DMS114 treated with DMSO at 0.1 percent for 48 hours (cell line): ENCODE data around the gene C16orf89.
A peak's percentile ranks its signal among the peaks of the same experiment; 100 is the strongest.
"Not testable (repeated sequence)": the region's sequence is repeated elsewhere in the genome, so short reads cannot be mapped to it uniquely, and the experiment has no call there.

Experiments
- DNase-seq: peaks from one replicate; lab custom pipeline; 2025; ENCODE audit not compliant: unreplicated experiment; lab: John Stamatoyannopoulos, UW

Gene C16orf89

GRCh38 chr16:5065813-5066212 lies at the start of gene C16orf89:
Gene C16orf89 (minus strand): TSS chr16:5065956. CDS start chr16:5065908, 48 bp downstream.
- DNase-seq: no peak

GRCh38 chr16:5110933-5111332 lies 45.2 kb upstream of the C16orf89 start:
- not testable (repeated sequence) for DNase-seq

GRCh38 chr16:5108505-5109158 lies 42.9 kb upstream of the C16orf89 start:
- DNase-seq: no peak

- DNase-seq: not testable (repeated sequence)
Observed at GRCh38 chr16:5105039-5105438, 39.3 kb upstream of the C16orf89 start.

- not testable (repeated sequence) for DNase-seq
Observed at GRCh38 chr16:5103296-5104032, 37.7 kb upstream of the C16orf89 start.

- DNase-seq: not testable (repeated sequence)
Observed at GRCh38 chr16:5099174-5099573, 33.4 kb upstream of the C16orf89 start.

GRCh38 chr16:5098221-5099159 lies 32.7 kb upstream of the C16orf89 start:
- peak; percentile 15 for DNase-seq

- peak; percentile 92 for DNase-seq
Observed at GRCh38 chr16:5097470-5098220, 31.9 kb upstream of the C16orf89 start, which contains the start of gene EEF2KMT. Gene EEF2KMT (minus strand): TSS chr16:5097795. CDS start chr16:5097739, 56 bp downstream.

- not testable (repeated sequence) for DNase-seq
Observed at GRCh38 chr16:5097061-5097469, 31.3 kb upstream of the C16orf89 start.

- not testable (repeated sequence) for DNase-seq
Observed at GRCh38 chr16:5096437-5097060, 30.8 kb upstream of the C16orf89 start.

GRCh38 chr16:5095145-5095830 lies 29.5 kb upstream of the C16orf89 start:
- DNase-seq: not testable (repeated sequence)

- DNase-seq: not testable (repeated sequence)
Observed at GRCh38 chr16:5093746-5094145, 28.0 kb upstream of the C16orf89 start.

- DNase-seq: not testable (repeated sequence)
Observed at GRCh38 chr16:5093081-5093480, 27.3 kb upstream of the C16orf89 start.

GRCh38 chr16:5090592-5090991 lies 24.8 kb upstream of the C16orf89 start:
- DNase-seq: not testable (repeated sequence)

GRCh38 chr16:5089911-5090555 lies 24.3 kb upstream of the C16orf89 start:
- DNase-seq: not testable (repeated sequence)

GRCh38 chr16:5088936-5089335 lies 23.2 kb upstream of the C16orf89 start:
- DNase-seq: not testable (repeated sequence)

GRCh38 chr16:5088086-5088790 lies 22.5 kb upstream of the C16orf89 start:
- DNase-seq: not testable (repeated sequence)

- not testable (repeated sequence) for DNase-seq
Observed at GRCh38 chr16:5085716-5086115, 20.0 kb upstream of the C16orf89 start.
